ENCODE measurements around the gene FGD4.

GRCh38 chr12:32466986-32467711, 67.8 kb downstream of the FGD4 start:
- TF ChIP-seq CTCF (IDR thresholded peaks at IDR 0.05) (no peak), POLR2AphosphoS5 (IDR thresholded peaks at IDR 0.05) (no peak), POLR2A (IDR thresholded peaks at IDR 0.05) (no peak)

All from prostate gland (tissue), 2 donors.